ENCODE results near the gene FAM163A.

FAM163A gene

GRCh38 chr1:179753061-179753460 is 10.0 kb downstream of the FAM163A start:
- no peak for DNase-seq

DNA sequence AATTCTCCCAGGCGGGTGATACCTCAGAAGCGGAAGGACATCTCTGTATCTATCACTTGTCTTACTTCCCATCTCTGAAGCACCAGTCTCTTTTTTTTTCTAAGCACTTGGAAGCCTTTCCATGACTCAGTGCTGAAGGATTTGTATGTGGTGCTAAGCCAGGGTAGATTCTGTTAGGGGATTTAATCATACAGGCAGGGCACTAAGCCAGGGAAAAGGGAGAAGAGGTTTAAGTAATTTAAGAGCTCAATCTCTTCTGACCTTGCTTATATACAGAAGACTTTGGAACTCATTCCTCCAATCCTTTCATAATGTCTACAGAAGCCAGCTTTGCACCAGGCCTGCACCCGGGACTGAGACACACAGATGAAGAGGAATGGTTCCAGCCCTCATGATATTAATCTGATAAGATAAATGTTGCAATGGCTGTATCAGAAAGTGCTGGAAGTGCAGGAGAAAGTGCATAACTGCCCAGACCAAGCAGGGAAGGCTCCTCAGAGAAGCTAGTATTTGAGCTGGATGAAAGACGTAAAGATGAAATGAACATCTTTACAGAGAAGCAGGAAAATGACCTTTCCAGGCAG is 11.0 kb downstream of the FAM163A start:
- DNase-seq: peak; percentile 73

- no peak for DNase-seq
Measured at GRCh38 chr1:179757933-179758332, 14.8 kb downstream of the FAM163A start.

DNA sequence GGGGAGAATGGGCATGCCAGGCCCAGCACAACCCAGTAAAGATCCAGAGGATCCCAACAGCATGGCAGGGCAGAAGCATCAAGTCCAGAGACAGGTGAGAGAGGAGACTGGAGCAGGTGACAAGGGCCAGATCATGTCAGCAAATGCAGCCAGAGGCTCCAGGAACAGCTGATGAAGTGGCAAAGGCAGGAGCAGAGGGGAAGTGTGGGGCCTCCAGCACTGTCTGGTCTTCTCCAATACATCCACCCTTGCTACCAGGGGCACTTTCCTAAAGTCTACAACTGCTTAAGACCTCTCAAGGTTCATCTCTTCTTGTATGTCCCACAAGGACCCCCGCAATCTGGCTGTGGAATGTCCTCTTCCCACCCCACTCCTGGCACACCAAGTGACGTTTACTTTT is 17.4 kb downstream of the FAM163A start:
- no peak for DNase-seq

DNA sequence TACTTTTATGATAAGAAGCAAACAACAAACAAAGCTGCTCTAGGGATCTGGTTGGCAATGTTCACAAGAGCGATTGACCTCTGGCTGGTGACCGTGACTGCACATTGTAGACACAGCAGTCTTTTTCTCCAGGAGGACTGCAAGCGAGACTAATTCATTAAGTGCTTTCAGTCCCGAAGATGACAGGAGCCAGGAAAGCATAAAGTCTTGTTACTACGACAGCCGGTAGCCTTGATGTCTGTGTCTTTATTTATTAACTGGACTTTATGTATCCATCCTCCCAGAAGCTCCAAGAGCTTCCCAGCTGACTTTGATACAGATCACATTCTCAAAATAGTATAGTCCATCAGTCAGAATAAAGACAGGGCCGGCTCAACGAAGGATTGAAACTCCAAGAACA is 18.2 kb downstream of the FAM163A start:
- no peak for DNase-seq

GRCh38 chr1:179761846-179762640 is 19.0 kb downstream of the FAM163A start:
- no peak for DNase-seq

DNA sequence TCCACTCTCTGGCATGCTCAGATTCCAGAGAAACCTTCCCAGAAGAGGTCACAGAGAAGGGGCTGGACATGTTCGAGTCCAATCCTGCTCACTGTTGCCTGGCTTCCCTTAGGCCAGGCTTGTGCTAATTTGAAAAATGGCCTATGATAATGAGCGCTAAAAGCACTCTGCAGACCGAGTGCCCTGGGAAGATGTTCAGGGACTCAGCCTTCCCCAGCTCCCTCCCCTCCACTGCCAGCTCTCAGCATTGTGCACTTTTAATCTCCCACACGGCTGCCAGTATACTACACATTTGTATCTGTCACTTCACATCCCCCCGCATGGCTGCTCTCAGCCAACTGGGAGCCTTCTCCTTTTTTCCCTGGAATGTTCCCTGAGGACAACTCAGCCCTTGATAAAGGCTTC is 24.1 kb downstream of the FAM163A start:
- DNase-seq: no peak

DNA sequence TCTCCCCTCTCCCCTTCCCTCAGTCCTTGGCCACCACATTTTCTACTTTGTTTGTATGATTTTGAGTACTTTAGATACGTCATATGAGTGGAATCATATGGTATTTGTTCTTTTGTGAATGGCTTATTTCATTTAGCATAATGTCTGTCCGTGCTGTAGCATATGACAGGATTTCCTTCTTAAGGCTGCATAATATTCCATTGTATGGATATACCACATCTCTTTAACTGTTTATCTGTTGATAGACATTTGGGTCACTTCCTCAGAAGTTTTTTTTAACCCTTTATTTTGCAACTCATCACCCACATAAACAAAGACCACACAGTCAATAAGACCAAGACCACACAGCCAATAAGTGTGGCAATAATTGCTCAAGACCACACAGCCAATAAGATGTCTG is 24.9 kb downstream of the FAM163A start:
- no peak for DNase-seq

GRCh38 chr1:179770887-179771502 is 27.9 kb downstream of the FAM163A start:
- DNase-seq: no peak

DNA sequence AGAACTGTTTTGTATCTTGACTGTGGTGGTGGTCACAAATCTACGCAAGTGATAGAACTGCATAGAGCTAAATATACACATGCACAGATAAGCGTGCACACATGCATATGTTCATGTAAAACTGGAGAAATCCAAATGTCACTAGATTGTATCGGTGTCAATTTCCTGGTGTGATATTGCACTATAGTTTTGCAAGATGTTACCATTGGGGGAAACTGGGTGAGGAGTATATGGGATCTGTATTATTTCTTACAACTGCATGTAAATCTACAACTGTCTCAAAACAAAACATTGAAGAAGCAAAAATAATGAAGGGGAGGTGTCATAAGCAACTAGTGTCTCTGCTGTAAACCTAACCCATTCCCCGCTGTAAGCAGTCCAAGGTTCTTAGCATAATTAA is 30.2 kb downstream of the FAM163A start:
- no peak for DNase-seq

DNA sequence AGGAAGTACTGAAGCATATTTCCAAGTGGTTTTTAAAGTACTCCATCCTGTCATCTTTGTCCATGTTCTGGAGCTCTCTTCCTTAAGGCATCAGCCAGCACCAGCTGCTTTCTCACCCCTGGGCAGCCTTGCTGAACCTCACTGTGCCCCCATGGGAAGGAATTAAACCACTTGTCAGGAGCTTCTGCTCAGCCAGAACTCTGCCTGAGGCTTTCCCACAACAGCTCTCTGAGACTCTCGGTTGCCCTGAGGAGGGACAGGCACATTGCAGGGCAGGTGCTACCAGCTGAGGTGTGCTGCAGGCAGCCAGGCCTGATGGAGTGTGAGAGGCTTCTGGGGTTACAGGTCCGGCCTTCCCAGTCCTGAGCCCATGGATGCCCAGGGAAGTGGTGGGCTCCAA is 30.9 kb downstream of the FAM163A start:
- DNase-seq: no peak

DNA sequence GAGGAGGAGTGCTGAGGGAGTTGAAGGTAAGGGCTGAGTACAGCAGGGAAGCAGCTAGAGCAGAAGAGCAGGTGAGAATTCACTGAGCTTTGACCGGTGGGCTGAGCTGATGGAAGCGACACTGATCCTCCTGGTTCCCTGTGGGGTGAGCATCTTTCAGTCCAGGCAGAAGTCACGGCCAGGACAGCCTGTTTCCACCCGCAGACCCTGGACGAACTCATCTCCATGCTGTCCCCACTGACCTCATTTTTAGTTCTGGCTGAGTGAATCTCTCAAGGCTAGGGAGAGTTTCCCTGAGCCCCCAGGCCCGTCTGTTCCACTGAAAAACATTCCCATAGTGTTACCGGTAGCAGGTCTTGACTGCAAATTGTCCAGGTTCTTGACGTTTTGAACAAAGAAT is 31.5 kb downstream of the FAM163A start:
- DNase-seq: no peak

GRCh38 chr1:179775009-179775408 is 31.9 kb downstream of the FAM163A start:
- DNase-seq: no peak

GRCh38 chr1:179776831-179777230 is 33.7 kb downstream of the FAM163A start:
- DNase-seq: no peak

GRCh38 chr1:179777731-179778130 is 34.6 kb downstream of the FAM163A start:
- DNase-seq: no peak

DNA sequence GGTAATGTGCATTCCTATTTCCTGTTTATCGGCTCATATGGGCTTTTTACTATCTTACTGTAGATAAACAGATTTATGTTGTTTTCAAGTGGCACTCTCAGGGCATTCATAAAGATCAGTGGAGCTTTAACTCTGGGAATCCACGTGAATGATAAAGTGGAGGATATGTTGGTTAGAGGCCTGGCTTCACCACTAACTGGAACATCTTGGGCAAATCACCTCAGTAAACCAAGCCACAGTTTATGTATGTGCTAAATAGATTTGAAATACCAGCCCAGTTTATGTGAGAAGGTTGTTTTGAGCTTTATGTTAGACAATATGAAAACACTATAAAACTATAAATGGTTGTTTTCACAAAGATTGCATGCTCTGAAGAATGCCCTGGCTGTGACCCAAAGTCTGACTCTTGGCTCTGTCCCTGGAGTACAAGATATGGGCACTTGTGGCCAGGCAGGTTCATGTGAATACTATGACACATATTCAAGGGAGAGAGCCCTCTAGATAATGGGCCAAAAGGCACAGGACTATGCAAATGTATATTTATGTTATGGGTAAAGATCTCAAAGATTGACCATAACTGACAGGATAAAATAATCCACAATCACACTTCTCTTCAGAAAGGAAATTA is 36.7 kb downstream of the FAM163A start:
- DNase-seq: no peak

GRCh38 chr1:179781962-179782361 is 38.9 kb downstream of the FAM163A start:
- DNase-seq: no peak

GRCh38 chr1:179785031-179785431 is 41.9 kb downstream of the FAM163A start:
- DNase-seq: peak; percentile 20

GRCh38 chr1:179785728-179786127 is 42.6 kb downstream of the FAM163A start:
- DNase-seq: no peak

GRCh38 chr1:179786815-179787685 is 44.0 kb downstream of the FAM163A start:
- DNase-seq: no peak

DNA sequence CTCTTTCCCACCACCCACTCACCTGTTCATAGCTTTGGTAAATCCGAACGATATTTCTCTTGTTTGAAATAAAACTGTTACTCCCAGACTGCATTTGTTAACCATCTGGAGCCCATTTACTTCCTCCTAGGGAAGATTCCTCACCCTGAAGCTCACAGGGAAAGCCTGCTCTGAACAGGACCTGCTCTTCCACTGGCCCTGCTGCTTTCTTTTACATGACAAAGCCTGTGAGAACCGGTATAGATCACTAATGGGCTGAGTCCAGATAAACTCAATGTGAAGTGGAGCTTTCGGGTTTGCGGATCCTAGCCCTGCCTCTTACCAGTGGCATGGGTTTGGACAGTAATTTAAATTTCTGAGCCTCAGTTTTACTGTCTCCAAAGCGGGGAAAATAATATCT is 45.2 kb downstream of the FAM163A start:
- DNase-seq: no peak

GRCh38 chr1:179793281-179793680 is 50.2 kb downstream of the FAM163A start:
- no peak for DNase-seq

- DNase-seq: no peak
Measured at GRCh38 chr1:179794146-179794545, 51.1 kb downstream of the FAM163A start.

Data from fibroblast of skin of right quadriceps (primary cell).